ENCODE results near the gene VRK1. TPM values are rescaled to one million over a fixed set of nuclear protein-coding genes. Genes with fewer than 3 reads are reported as not detected.

Gene VRK1
- total and polyA plus RNA-seq, 4 donors = 1.8 to 50.4 (median 3.3) TPM

- TF ChIP-seq FOXA2 (IDR thresholded peaks at IDR 0.05) (no peak), MAX (IDR thresholded peaks at IDR 0.05) (no peak), SP1 (IDR thresholded peaks at IDR 0.05) (no peak), ATF3 (IDR thresholded peaks at IDR 0.05) (no peak), EGR1 (IDR thresholded peaks at IDR 0.05; ENCODE audit: low read depth in 2 of 2) (no peak), TAF1 (conservative IDR thresholded peaks at IDR 0.05) (no peak), GABPA (IDR thresholded peaks at IDR 0.05 in 1 of 2, conservative IDR thresholded peaks at IDR 0.05 in 1 of 2) (no peak), CTCF (IDR thresholded peaks at IDR 0.05; ENCODE audit: low read depth, low read length, missing input control) (no peak), RXRA (IDR thresholded peaks at IDR 0.05) (no peak), REST (IDR thresholded peaks at IDR 0.05) (no peak), HNF4G (IDR thresholded peaks at IDR 0.05) (no peak), HNF4A (conservative IDR thresholded peaks at IDR 0.05) (no peak), FOXA1 (IDR thresholded peaks at IDR 0.05) (no peak), YY1 (IDR thresholded peaks at IDR 0.05) (no peak), ZBTB33 (IDR thresholded peaks at IDR 0.05) (no peak)
- H3K36me3 ChIP-seq (ENCODE audit: control insufficient read depth in 4 of 4, insufficient read depth in 3 of 4, low read depth in 1 of 4, low read length in 3 of 4) = no peaks in the 10 kb centered on the region
- no peak overlapping the region for H3K9ac ChIP-seq (ENCODE audit: low read depth in 1 of 2, low read length in 2 of 2)
- no peak overlapping the region for H3K4me3 ChIP-seq (ENCODE audit: low read depth in 1 of 3, low read length in 3 of 3)
- H3K4me1 ChIP-seq (ENCODE audit: control insufficient read depth in 4 of 4, insufficient read depth in 4 of 4, low read length in 3 of 4) = no peaks in the 10 kb centered on the region
- H3K27me3 ChIP-seq (ENCODE audit: control insufficient read depth in 4 of 4, insufficient read depth in 4 of 4, low read length in 3 of 4) = no peaks in the 10 kb centered on the region
- 87% methylated on average over 5 of the region's 5 CpGs for WGBS
- H3K27ac ChIP-seq (ENCODE audit: low read depth in 1 of 2, low read length in 2 of 2) = no peak overlapping the region
- no peak for DNase-seq (ENCODE audit: low spot score)
- no peaks in the 10 kb centered on the region for H3K9me3 ChIP-seq (ENCODE audit: control insufficient read depth in 4 of 4, low read length in 3 of 4)
These were observed 91.9 kb downstream of the VRK1 start for GRCh38 chr14:96889091-96889490.

- DNase-seq (ENCODE audit: low spot score) = no peak
- Histone ChIP-seq H3K27ac (ENCODE audit: low read depth in 1 of 2, low read length in 2 of 2) (no peak overlapping the region), H3K4me1 (ENCODE audit: control insufficient read depth in 4 of 4, insufficient read depth in 4 of 4, low read length in 3 of 4) (no peaks in the 10 kb centered on the region), H3K9ac (ENCODE audit: low read depth in 1 of 2, low read length in 2 of 2) (no peak overlapping the region), H3K9me3 (ENCODE audit: control insufficient read depth in 4 of 4, low read length in 3 of 4) (no peaks in the 10 kb centered on the region), H3K27me3 (ENCODE audit: control insufficient read depth in 4 of 4, insufficient read depth in 4 of 4, low read length in 3 of 4) (no peaks in the 10 kb centered on the region), H3K4me3 (ENCODE audit: low read depth in 1 of 3, low read length in 3 of 3) (no peak overlapping the region), H3K36me3 (ENCODE audit: control insufficient read depth in 4 of 4, insufficient read depth in 3 of 4, low read depth in 1 of 4, low read length in 3 of 4) (no peaks in the 10 kb centered on the region)
- 79% methylated on average over 12 of the region's 12 CpGs for WGBS
- TF ChIP-seq MAX (IDR thresholded peaks at IDR 0.05) (no peak), CTCF (IDR thresholded peaks at IDR 0.05; ENCODE audit: low read depth, low read length, missing input control) (no peak), RAD21 (IDR thresholded peaks at IDR 0.05) (no peak), REST (IDR thresholded peaks at IDR 0.05) (no peak), EGR1 (IDR thresholded peaks at IDR 0.05; ENCODE audit: low read depth in 2 of 2) (no peak), HNF4A (conservative IDR thresholded peaks at IDR 0.05) (no peak)
These were observed 96.9 kb downstream of the VRK1 start for GRCh38 chr14:96893966-96894622.

Data from liver (tissue), 9 donors.